Uterus (tissue), 4 donors: ENCODE results near the gene TIMM8B. TPM values are rescaled to one million over a fixed set of nuclear protein-coding genes. Genes with fewer than 3 reads are reported as not detected.

Experiments used
- DNase-seq, 2 donors: peaks; one replicate each; pipeline ENCODE4 v3.0.0-alpha.2; 2019 to 2020
- H3K27ac ChIP-seq, 2 donors: fragments of 200-600 bp; sonication (generic); 1 replicate in 1 of 2; 2 replicates in 1 of 2; pipeline ENCODE4 v1.5.1; 2016 to 2018
- H3K27me3 ChIP-seq, 2 donors: fragments of 200-600 bp; sonication (generic); one replicate each; pipeline ENCODE4 v1.5.1; 2018 to 2019; ENCODE audit warnings: control low read depth in 1 of 2
- H3K36me3 ChIP-seq, 2 donors: fragments of 200-600 bp; sonication (generic); one replicate each; pipeline ENCODE4 v1.5.1; 2019; ENCODE audit warnings: control low read depth in 1 of 2
- H3K4me1 ChIP-seq, 2 donors: fragments of 200-600 bp; sonication (generic); one replicate each; pipeline ENCODE4 v1.5.1; 2018 to 2019; ENCODE audit warnings: control low read depth in 1 of 2
- H3K4me3 ChIP-seq, 2 donors: fragments of 200-600 bp; sonication (generic); 1 replicate in 1 of 2; 2 replicates in 1 of 2; pipeline ENCODE4 v1.5.1; 2018 to 2019; ENCODE audit warnings: mild to moderate bottlenecking in 1 of 2
- H3K9me3 ChIP-seq, 2 donors: fragments of 200-600 bp; sonication (generic); one replicate each; pipeline ENCODE4 v1.5.1; 2019; ENCODE audit warnings: control low read depth in 1 of 2
- CTCF ChIP-seq, 4 experiments: fragments of 200-600 bp in 2 of 4; fragments of 450-650 bp in 2 of 4; sonication (generic) in 2 of 4; IDR thresholded peaks; one replicate each; pipeline ENCODE4 v1.5.1; 2016 to 2019; ENCODE audit warnings: antibody characterized with exemption in 4 of 4, mild to moderate bottlenecking in 2 of 4, moderate library complexity in 1 of 4
- POLR2A ChIP-seq, 2 donors: fragments of 450-650 bp; IDR thresholded peaks; one replicate each; pipeline ENCODE4 v1.6.1; 2016; ENCODE audit warnings: antibody characterized with exemption in 2 of 2, mild to moderate bottlenecking in 1 of 2, moderate library complexity in 1 of 2
- intact Hi-C: fragments of 100-400 bp; cut with DNase I; formaldehyde crosslinking; loops from one replicate; pipeline ENCODE4 v1.15.1; 2023; ENCODE audit warnings: low total_unique reads
- total RNA-seq, 4 donors: library from RNA; depleted of rRNA in 3 of 4; stranded (reverse); fragments of >200 nt in 3 of 4; gene quantifications; one replicate each; pipeline versions ENCODE4 v1.1.0 to v1.2.4, GENCODE V29; 2014 to 2023
- donor health status: DM: yes; HTN: yes; CAD: no.

The TIMM8B gene
- total RNA-seq, 4 donors from 2014 or later, result 17.7 to 56.1 (median 43.6) TPM

GRCh38 chr11:112127056-112127455 lies 40.5 kb upstream of the TIMM8B start:
- H3K9me3 ChIP-seq, result no peaks in the 10 kb centered on the region
- intact Hi-C loops, result no loop called here
- no peak for DNase-seq
- no peaks in the 10 kb centered on the region for H3K27me3 ChIP-seq
- no peaks in the 10 kb centered on the region for H3K36me3 ChIP-seq
- H3K27ac ChIP-seq, result no peak overlapping the region
- TF ChIP-seq POLR2A (IDR thresholded peaks at IDR 0.05) (no peak), CTCF (IDR thresholded peaks at IDR 0.05) (no peak)
- no peaks in the 10 kb centered on the region for H3K4me1 ChIP-seq
- H3K4me3 ChIP-seq, result no peak overlapping the region

- Histone ChIP-seq H3K4me3 (no peak overlapping the region), H3K27ac (no peak overlapping the region), H3K27me3 (no peaks in the 10 kb centered on the region), H3K9me3 (no peaks in the 10 kb centered on the region), H3K36me3 (no peaks in the 10 kb centered on the region), H3K4me1 (no peaks in the 10 kb centered on the region)
- intact Hi-C loops, result no loop called here
- TF ChIP-seq CTCF (IDR thresholded peaks at IDR 0.05) (no peak), POLR2A (IDR thresholded peaks at IDR 0.05) (no peak)
- DNase-seq, result no peak
These were observed 36.6 kb upstream of the TIMM8B start for GRCh38 chr11:112123129-112123528.

- intact Hi-C loops, result no loop called here
- Histone ChIP-seq H3K9me3 (no peaks in the 10 kb centered on the region), H3K36me3 (no peaks in the 10 kb centered on the region), H3K27me3 (no peaks in the 10 kb centered on the region), H3K4me3 (no peak overlapping the region), H3K4me1 (no peaks in the 10 kb centered on the region), H3K27ac (no peak overlapping the region)
- DNase-seq, result no peak
- TF ChIP-seq CTCF (IDR thresholded peaks at IDR 0.05) (no peak), POLR2A (IDR thresholded peaks at IDR 0.05) (no peak)
These were observed 35.5 kb upstream of the TIMM8B start for GRCh38 chr11:112121981-112122615.

GRCh38 chr11:112118176-112118575 lies 31.6 kb upstream of the TIMM8B start:
- Histone ChIP-seq H3K4me3 (no peak overlapping the region), H3K27me3 (no peaks in the 10 kb centered on the region), H3K36me3 (no peaks in the 10 kb centered on the region), H3K27ac (no peak overlapping the region), H3K4me1 (no peaks in the 10 kb centered on the region), H3K9me3 (no peaks in the 10 kb centered on the region)
- no peak for DNase-seq
- intact Hi-C loops, result loop anchor here (10.0 kb wide), 1 partner anchor 167 kb away; no protein-coding TSS in a partner anchor
- TF ChIP-seq POLR2A (IDR thresholded peaks at IDR 0.05) (no peak), CTCF (IDR thresholded peaks at IDR 0.05) (no peak)

GRCh38 chr11:112115386-112115785 lies 28.8 kb upstream of the TIMM8B start:
- Histone ChIP-seq H3K27ac (no peak overlapping the region), H3K27me3 (no peaks in the 10 kb centered on the region), H3K4me3 (no peak overlapping the region), H3K4me1 (no peaks in the 10 kb centered on the region), H3K36me3 (no peaks in the 10 kb centered on the region), H3K9me3 (no peaks in the 10 kb centered on the region)
- intact Hi-C loops, result loop anchor here (10.0 kb wide), 1 partner anchor 169 kb away; no protein-coding TSS in a partner anchor
- DNase-seq, result no peak
- no peak for TF ChIP-seq CTCF (IDR thresholded peaks at IDR 0.05)
- no peak for TF ChIP-seq POLR2A (IDR thresholded peaks at IDR 0.05)
